ENCODE data around the gene RASD1.

Gene RASD1

GRCh38 chr17:17516941-17517720, 20.9 kb upstream of the RASD1 start:
- H3K27me3 ChIP-seq (ENCODE audit: control insufficient read depth in 3 of 3, insufficient read depth in 3 of 3, low read depth in 1 of 3, low read length in 3 of 3) = no peaks in the 10 kb centered on the region
- no peak overlapping the region for H3K4me2 ChIP-seq (ENCODE audit: insufficient read depth, low read length, poor library complexity, severe bottlenecking)
- no peak overlapping the region for H4K91ac ChIP-seq (ENCODE audit: low read depth, low read length, poor library complexity)
- H4K8ac ChIP-seq (ENCODE audit: low read depth, low read length) = no peak overlapping the region
- no peak overlapping the region for H2BK5ac ChIP-seq (ENCODE audit: low read length)
- no peak overlapping the region for H3K27ac ChIP-seq (replicated peaks; ENCODE audit: low read length)
- H3K79me1 ChIP-seq (ENCODE audit: low read depth, low read length) = no peaks in the 10 kb centered on the region
- peak overlapping the region; percentile 14 for H2AK5ac ChIP-seq (ENCODE audit: low read depth, low read length)
- peak overlapping the region; percentile 29 for H3K18ac ChIP-seq (ENCODE audit: low read length)
- H3K36me3 ChIP-seq (replicated peaks in 1 of 2; ENCODE audit: control insufficient read depth in 2 of 2, insufficient read depth in 2 of 2, low read length in 2 of 2) = no peaks in the 10 kb centered on the region
- H3K9me3 ChIP-seq (replicated peaks in 1 of 2; ENCODE audit: control insufficient read depth in 2 of 2, insufficient read depth in 1 of 2, low read depth in 1 of 2, low read length in 2 of 2) = no peaks in the 10 kb centered on the region
- peak overlapping the region; percentile 57 for H3K14ac ChIP-seq (ENCODE audit: low read length)
- no peak for DNase-seq (ENCODE audit: low spot score)
- H2BK120ac ChIP-seq (ENCODE audit: low read depth, low read length) = no peak overlapping the region
- no peak overlapping the region for H3K4me3 ChIP-seq (ENCODE audit: low read length in 2 of 2)
- H3K23ac ChIP-seq (ENCODE audit: low read depth, low read length, poor library complexity) = no peak overlapping the region
- no peak overlapping the region for H2BK15ac ChIP-seq (ENCODE audit: low read length)
- no CpG with 5 or more reads among the region's 14 CpGs for WGBS, 2 donors (ENCODE audit: extremely low coverage in 2 of 2, insufficient read length in 2 of 2, insufficient replicate concordance in 1 of 2)
- H2AFZ ChIP-seq (ENCODE audit: low read length) = no peak overlapping the region
- H3K4me1 ChIP-seq (ENCODE audit: control insufficient read depth in 2 of 2, insufficient read depth in 1 of 2, low read depth in 1 of 2, low read length in 2 of 2) = peaks cover 3 to 14% of the 10 kb centered on the region in 2 donors
- no peak overlapping the region for H3K4ac ChIP-seq (ENCODE audit: low read length)
- no peak overlapping the region for H3K9ac ChIP-seq (ENCODE audit: low read depth, low read length, poor library complexity)
- H2BK12ac ChIP-seq (ENCODE audit: low read length) = no peak overlapping the region

GRCh38 chr17:17515934-17516930, 20.0 kb upstream of the RASD1 start:
- Histone ChIP-seq H2AK5ac (ENCODE audit: low read depth, low read length) (no peak overlapping the region), H3K4me2 (ENCODE audit: insufficient read depth, low read length, poor library complexity, severe bottlenecking) (no peak overlapping the region)
- WGBS, 2 donors (ENCODE audit: extremely low coverage in 2 of 2, insufficient read length in 2 of 2, insufficient replicate concordance in 1 of 2) = no CpG with 5 or more reads among the region's 21 CpGs

GRCh38 chr17:17514993-17515933, 19.1 kb upstream of the RASD1 start:
- Histone ChIP-seq H3K23ac (ENCODE audit: low read depth, low read length, poor library complexity) (no peak overlapping the region), H3K36me3 (replicated peaks in 1 of 2; ENCODE audit: control insufficient read depth in 2 of 2, insufficient read depth in 2 of 2, low read length in 2 of 2) (no peaks in the 10 kb centered on the region), H3K18ac (ENCODE audit: low read length) (peak overlapping the region; percentile 53), H2BK12ac (ENCODE audit: low read length) (no peak overlapping the region), H3K9me3 (replicated peaks in 1 of 2; ENCODE audit: control insufficient read depth in 2 of 2, insufficient read depth in 1 of 2, low read depth in 1 of 2, low read length in 2 of 2) (no peaks in the 10 kb centered on the region), H3K79me1 (ENCODE audit: low read depth, low read length) (peaks cover 3% of the 10 kb centered on the region), H2BK15ac (ENCODE audit: low read length) (no peak overlapping the region), H2BK120ac (ENCODE audit: low read depth, low read length) (no peak overlapping the region), H3K9ac (ENCODE audit: low read depth, low read length, poor library complexity) (no peak overlapping the region), H4K91ac (ENCODE audit: low read depth, low read length, poor library complexity) (no peak overlapping the region), H3K4ac (ENCODE audit: low read length) (no peak overlapping the region), H3K14ac (ENCODE audit: low read length) (no peak overlapping the region), H2AFZ (ENCODE audit: low read length) (no peak overlapping the region), H3K4me2 (ENCODE audit: insufficient read depth, low read length, poor library complexity, severe bottlenecking) (no peak overlapping the region), H3K4me3 (ENCODE audit: low read length in 2 of 2) (no peak overlapping the region), H4K8ac (ENCODE audit: low read depth, low read length) (peak overlapping the region; percentile 75), H2AK5ac (ENCODE audit: low read depth, low read length) (no peak overlapping the region), H3K27ac (replicated peaks; ENCODE audit: low read length) (no peak overlapping the region), H2BK5ac (ENCODE audit: low read length) (peak overlapping the region; percentile 43), H3K27me3 (ENCODE audit: control insufficient read depth in 3 of 3, insufficient read depth in 3 of 3, low read depth in 1 of 3, low read length in 3 of 3) (no peaks in the 10 kb centered on the region), H3K4me1 (ENCODE audit: control insufficient read depth in 2 of 2, insufficient read depth in 1 of 2, low read depth in 1 of 2, low read length in 2 of 2) (peaks cover 6 to 14% of the 10 kb centered on the region in 2 donors)
- WGBS, 2 donors (ENCODE audit: extremely low coverage in 2 of 2, insufficient read length in 2 of 2, insufficient replicate concordance in 1 of 2) = no CpG with 5 or more reads among the region's 21 CpGs
- no peak for DNase-seq (ENCODE audit: low spot score)

More at GRCh38 chr17:17515934-17516930, 20.0 kb upstream of the RASD1 start:
- DNase-seq (ENCODE audit: low spot score) = no peak
- no peak overlapping the region for H3K9ac ChIP-seq (ENCODE audit: low read depth, low read length, poor library complexity)
- H3K27ac ChIP-seq (replicated peaks; ENCODE audit: low read length) = no peak overlapping the region
- H3K4ac ChIP-seq (ENCODE audit: low read length) = no peak overlapping the region
- H3K18ac ChIP-seq (ENCODE audit: low read length) = no peak overlapping the region
- H3K79me1 ChIP-seq (ENCODE audit: low read depth, low read length) = no peaks in the 10 kb centered on the region
- no peak overlapping the region for H3K23ac ChIP-seq (ENCODE audit: low read depth, low read length, poor library complexity)
- H4K8ac ChIP-seq (ENCODE audit: low read depth, low read length) = no peak overlapping the region
- no peaks in the 10 kb centered on the region for H3K36me3 ChIP-seq (replicated peaks in 1 of 2; ENCODE audit: control insufficient read depth in 2 of 2, insufficient read depth in 2 of 2, low read length in 2 of 2)
- no peak overlapping the region for H3K4me3 ChIP-seq (ENCODE audit: low read length in 2 of 2)
- no peak overlapping the region for H2BK120ac ChIP-seq (ENCODE audit: low read depth, low read length)
- no peak overlapping the region for H2BK5ac ChIP-seq (ENCODE audit: low read length)
- H3K27me3 ChIP-seq (ENCODE audit: control insufficient read depth in 3 of 3, insufficient read depth in 3 of 3, low read depth in 1 of 3, low read length in 3 of 3) = no peaks in the 10 kb centered on the region
- no peak overlapping the region for H2BK15ac ChIP-seq (ENCODE audit: low read length)
- H2BK12ac ChIP-seq (ENCODE audit: low read length) = no peak overlapping the region
- H4K91ac ChIP-seq (ENCODE audit: low read depth, low read length, poor library complexity) = no peak overlapping the region
- H3K9me3 ChIP-seq (replicated peaks in 1 of 2; ENCODE audit: control insufficient read depth in 2 of 2, insufficient read depth in 1 of 2, low read depth in 1 of 2, low read length in 2 of 2) = no peaks in the 10 kb centered on the region
- H3K14ac ChIP-seq (ENCODE audit: low read length) = no peak overlapping the region
- no peak overlapping the region for H2AFZ ChIP-seq (ENCODE audit: low read length)
- H3K4me1 ChIP-seq (ENCODE audit: control insufficient read depth in 2 of 2, insufficient read depth in 1 of 2, low read depth in 1 of 2, low read length in 2 of 2) = peaks cover 3 to 14% of the 10 kb centered on the region in 2 donors
